Mesenchymal stem cell (in vitro differentiated cells and primary cell): ENCODE results near the gene C16orf74. TPM values are rescaled to one million over a fixed set of nuclear protein-coding genes. Genes with fewer than 3 reads are reported as not detected.

Experiments used
- DNase-seq: peaks from one replicate; pipeline ENCODE4 v3.0.0-alpha.2; 2013
- H2AFZ ChIP-seq: one replicate; pipeline ENCODE4 v1.6.1; 2013; ENCODE audit warnings: low read depth, mild to moderate bottlenecking, control low read depth, inconsistent platforms, low read length, moderate library complexity
- H2AK5ac ChIP-seq: 2 replicates; pipeline ENCODE4 v1.6.1; 2013; ENCODE audit warnings: low read length, moderate library complexity, mild to moderate bottlenecking, inconsistent platforms; ENCODE audit not compliant: severe bottlenecking
- H2BK120ac ChIP-seq: one replicate; pipeline ENCODE4 v1.6.1; 2013; ENCODE audit warnings: low read depth, mild to moderate bottlenecking, inconsistent platforms, low read length, moderate library complexity
- H2BK12ac ChIP-seq, 2 experiments: one replicate each; pipeline ENCODE4 v1.6.1; 2013; ENCODE audit warnings: inconsistent platforms in 2 of 2, low read length in 2 of 2, mild to moderate bottlenecking in 2 of 2, moderate library complexity in 2 of 2, control low read depth in 1 of 2
- H2BK15ac ChIP-seq: one replicate; pipeline ENCODE4 v1.6.1; 2013; ENCODE audit warnings: mild to moderate bottlenecking, low read depth, inconsistent platforms; ENCODE audit not compliant: poor library complexity, severe bottlenecking
- H2BK5ac ChIP-seq: 2 replicates; pipeline ENCODE4 v1.6.1; 2013; ENCODE audit warnings: low read depth, mild to moderate bottlenecking, low read length, control low read depth, inconsistent platforms; ENCODE audit not compliant: poor library complexity, severe bottlenecking
- H3K14ac ChIP-seq, 2 experiments: one replicate each; pipeline ENCODE4 v1.6.1; 2013; ENCODE audit warnings: inconsistent platforms in 2 of 2, low read length in 2 of 2, control low read depth in 1 of 2, mild to moderate bottlenecking in 1 of 2, moderate library complexity in 1 of 2
- H3K18ac ChIP-seq, 2 experiments: one replicate each; pipeline ENCODE4 v1.6.1; 2013; ENCODE audit warnings: inconsistent platforms in 2 of 2, low read length in 2 of 2, control low read depth in 1 of 2, low read depth in 1 of 2, mild to moderate bottlenecking in 1 of 2
- H3K23ac ChIP-seq, 2 experiments: one replicate each; pipeline ENCODE4 v1.6.1; 2013; ENCODE audit warnings: inconsistent platforms in 2 of 2, low read length in 2 of 2, mild to moderate bottlenecking in 2 of 2, moderate library complexity in 2 of 2, control low read depth in 1 of 2
- H3K27ac ChIP-seq: 2 replicates; pipeline ENCODE4 v1.5.1; 2013; ENCODE audit warnings: mild to moderate bottlenecking, moderate library complexity, low read length, control low read depth, inconsistent platforms; ENCODE audit not compliant: poor library complexity, severe bottlenecking
- H3K27me3 ChIP-seq, 2 experiments: 2 replicates each; pipeline versions ENCODE4 v1.6.1 to v1.7.0; 2013; ENCODE audit warnings: low read length in 2 of 2, mild to moderate bottlenecking in 2 of 2, moderate library complexity in 2 of 2, control low read depth in 1 of 2, inconsistent platforms in 1 of 2; ENCODE audit not compliant: control insufficient read depth in 1 of 2, insufficient read depth in 1 of 2
- H3K36me3 ChIP-seq, 2 experiments: 2 replicates each; pipeline versions ENCODE4 v1.6.1 to v1.7.0; 2013; ENCODE audit warnings: low read length in 2 of 2, control low read depth in 1 of 2, inconsistent platforms in 1 of 2, low read depth in 1 of 2, mild to moderate bottlenecking in 1 of 2; ENCODE audit not compliant: insufficient read depth in 2 of 2, control insufficient read depth in 1 of 2
- H3K4ac ChIP-seq, 2 experiments: one replicate each; pipeline ENCODE4 v1.6.1; 2013; ENCODE audit warnings: inconsistent platforms in 2 of 2, low read length in 2 of 2, mild to moderate bottlenecking in 2 of 2, moderate library complexity in 2 of 2, control low read depth in 1 of 2, low read depth in 1 of 2
- H3K4me1 ChIP-seq: 2 replicates; pipeline ENCODE4 v1.6.1; 2013; ENCODE audit warnings: low read depth, low read length, control low read depth; ENCODE audit not compliant: control insufficient read depth, insufficient read depth
- H3K4me2 ChIP-seq: 2 replicates; pipeline ENCODE4 v1.6.1; 2013; ENCODE audit warnings: low read length, mild to moderate bottlenecking, inconsistent platforms; ENCODE audit not compliant: poor library complexity, severe bottlenecking
- H3K4me3 ChIP-seq, 2 experiments: 2 replicates each; pipeline versions ENCODE4 v1.5.1 to v1.7.0; 2013; ENCODE audit warnings: low read length in 2 of 2, mild to moderate bottlenecking in 2 of 2, control low read depth in 1 of 2, low read depth in 1 of 2; ENCODE audit not compliant: insufficient read depth in 1 of 2
- H3K79me1 ChIP-seq: replicated peaks from 2 replicates; pipeline ENCODE4 v1.6.1; 2013; ENCODE audit warnings: mild to moderate bottlenecking, control low read depth, low read length, inconsistent platforms; ENCODE audit not compliant: poor library complexity, severe bottlenecking
- H3K9ac ChIP-seq: 2 replicates; pipeline ENCODE4 v1.7.0; 2013; ENCODE audit warnings: mild to moderate bottlenecking, low read length, moderate library complexity
- H3K9me3 ChIP-seq: 2 replicates; pipeline ENCODE4 v1.7.0; 2013; ENCODE audit warnings: mild to moderate bottlenecking, low read length; ENCODE audit not compliant: control insufficient read depth
- H4K8ac ChIP-seq: one replicate; pipeline ENCODE4 v1.6.1; 2013; ENCODE audit warnings: inconsistent platforms, mild to moderate bottlenecking, low read length, moderate library complexity
- H4K91ac ChIP-seq: one replicate; pipeline ENCODE4 v1.6.1; 2013; ENCODE audit warnings: mild to moderate bottlenecking, low read length, inconsistent platforms
- WGBS: methylation state at CpG from one replicate; pipeline ENCODE4 v1.1.7; 2013; ENCODE audit warnings: mixed read lengths; 5-methylcytosine and 5-hydroxymethylcytosine counted together
- small RNA-seq: library from polyadenylated mRNA; stranded (forward); fragments of <200 nt; extraction: miRNeasy Mini kit (QIAGEN cat#:217004); gene quantifications from one replicate; pipeline ENCODE3, GENCODE V24; 2013; ENCODE audit warnings: low read depth

C16orf74 gene

GRCh38 chr16:85659336-85659735 is 91.6 kb downstream of the C16orf74 start:
- no peak for DNase-seq
- no peaks in the 10 kb centered on the region for H3K27me3 ChIP-seq
- H3K9me3 ChIP-seq: no peaks in the 10 kb centered on the region
- H3K9ac ChIP-seq: no peak overlapping the region
- H3K79me1 ChIP-seq: peaks cover 20% of the 10 kb centered on the region
- no peak overlapping the region for H2AK5ac ChIP-seq
- no peak overlapping the region for H2BK15ac ChIP-seq
- no peak overlapping the region for H2AFZ ChIP-seq
- no peak overlapping the region for H3K14ac ChIP-seq
- H2BK12ac ChIP-seq: no peak overlapping the region
- no peak overlapping the region for H4K91ac ChIP-seq
- no peak overlapping the region for H2BK120ac ChIP-seq
- H3K36me3 ChIP-seq: peaks cover 81 to 92% of the 10 kb centered on the region in 2 experiments
- H2BK5ac ChIP-seq: no peak overlapping the region
- no peak overlapping the region for H3K23ac ChIP-seq
- H3K4me2 ChIP-seq: no peak overlapping the region
- no peak overlapping the region for H4K8ac ChIP-seq
- H3K4me1 ChIP-seq: no peaks in the 10 kb centered on the region
- H3K4me3 ChIP-seq: no peak overlapping the region
- H3K4ac ChIP-seq: no peak overlapping the region
- 94% methylated on average over 7 of the region's 8 CpGs for WGBS
- no peak overlapping the region for H3K18ac ChIP-seq
- no peak overlapping the region for H3K27ac ChIP-seq

GRCh38 chr16:85658504-85659326 is 92.2 kb downstream of the C16orf74 start:
- no peak overlapping the region for H2BK15ac ChIP-seq
- H3K23ac ChIP-seq: no peak overlapping the region
- H4K8ac ChIP-seq: no peak overlapping the region
- H3K4me3 ChIP-seq: no peak overlapping the region
- H4K91ac ChIP-seq: no peak overlapping the region
- no peak overlapping the region for H2BK5ac ChIP-seq
- peaks cover 78 to 92% of the 10 kb centered on the region in 2 experiments for H3K36me3 ChIP-seq
- no peak overlapping the region for H2AFZ ChIP-seq
- WGBS: 91% methylated on average over 18 of the region's 18 CpGs
- no peak overlapping the region for H2BK120ac ChIP-seq
- no peak overlapping the region for H3K27ac ChIP-seq
- peaks cover 2% of the 10 kb centered on the region for H3K4me1 ChIP-seq
- H3K9ac ChIP-seq: no peak overlapping the region
- peaks cover 24% of the 10 kb centered on the region for H3K79me1 ChIP-seq
- H3K4ac ChIP-seq: no peak overlapping the region
- H3K14ac ChIP-seq: no peak overlapping the region
- no peak overlapping the region for H3K18ac ChIP-seq
- H3K9me3 ChIP-seq: no peaks in the 10 kb centered on the region
- no peaks in the 10 kb centered on the region for H3K27me3 ChIP-seq
- H2BK12ac ChIP-seq: no peak overlapping the region
- H3K4me2 ChIP-seq: no peak overlapping the region
- DNase-seq: no peak
- no peak overlapping the region for H2AK5ac ChIP-seq

- H3K36me3 ChIP-seq: peaks cover 70 to 89% of the 10 kb centered on the region in 2 experiments
- no peaks in the 10 kb centered on the region for H3K9me3 ChIP-seq
- no peak overlapping the region for H2AFZ ChIP-seq
- no peak overlapping the region for H2BK5ac ChIP-seq
- peaks cover 29% of the 10 kb centered on the region for H3K79me1 ChIP-seq
- no peak overlapping the region for H4K8ac ChIP-seq
- no peak overlapping the region for H2AK5ac ChIP-seq
- H3K18ac ChIP-seq: no peak overlapping the region
- 96% methylated on average over 3 of the region's 3 CpGs for WGBS
- H3K4me3 ChIP-seq: no peak overlapping the region
- no peak overlapping the region for H3K4me2 ChIP-seq
- H4K91ac ChIP-seq: no peak overlapping the region
- H2BK120ac ChIP-seq: no peak overlapping the region
- no peak overlapping the region for H3K14ac ChIP-seq
- no peak overlapping the region for H3K27ac ChIP-seq
- H2BK12ac ChIP-seq: no peak overlapping the region
- H3K27me3 ChIP-seq: no peaks in the 10 kb centered on the region
- no peak for DNase-seq
- no peak overlapping the region for H3K9ac ChIP-seq
- H3K4ac ChIP-seq: no peak overlapping the region
- no peak overlapping the region for H3K23ac ChIP-seq
- H2BK15ac ChIP-seq: no peak overlapping the region
- peaks cover 8% of the 10 kb centered on the region for H3K4me1 ChIP-seq
Observed at GRCh38 chr16:85657996-85658395, 92.9 kb downstream of the C16orf74 start.

Small RNAs within 50 kb of the gene (small RNA-seq; reads per million reads assigned to genes)
- gene RN7SL381P (not detected), gene RNU1-103P (not detected)
